H9 (cell line): Measurements from ENCODE around the gene BHLHE23. TPM values are rescaled to one million over a fixed set of nuclear protein-coding genes. Genes with fewer than 3 reads are reported as not detected.

Source experiments
- DNase-seq: peaks from one replicate; pipeline ENCODE4 v3.0.0-alpha.2; 2017
- H2AFZ ChIP-seq: one replicate; pipeline ENCODE4 v1.6.1; 2013; ENCODE audit warnings: mild to moderate bottlenecking, low read length, control low read depth, moderate library complexity
- H2AK5ac ChIP-seq: 2 replicates; pipeline ENCODE4 v1.6.1; 2013; ENCODE audit warnings: low read length, control low read depth, mixed read lengths; ENCODE audit not compliant: insufficient read length
- H2BK120ac ChIP-seq: one replicate; pipeline ENCODE4 v1.6.1; 2013; ENCODE audit warnings: low read depth, mild to moderate bottlenecking, low read length, control low read depth, inconsistent platforms; ENCODE audit not compliant: poor library complexity, severe bottlenecking
- H2BK12ac ChIP-seq: 2 replicates; pipeline ENCODE4 v1.6.1; 2013; ENCODE audit warnings: low read length, control low read depth, mixed read lengths, low read depth; ENCODE audit not compliant: insufficient read length
- H2BK15ac ChIP-seq: 2 replicates; pipeline ENCODE4 v1.6.1; 2013; ENCODE audit warnings: low read depth, low read length, control low read depth
- H2BK20ac ChIP-seq: one replicate; pipeline ENCODE4 v1.6.1; 2013; ENCODE audit warnings: low read depth, mild to moderate bottlenecking, low read length, control low read depth, inconsistent platforms; ENCODE audit not compliant: poor library complexity, severe bottlenecking
- H2BK5ac ChIP-seq: 2 replicates; pipeline ENCODE4 v1.6.1; 2013; ENCODE audit warnings: low read length, control low read depth, mixed read lengths; ENCODE audit not compliant: insufficient read length
- H3K14ac ChIP-seq: 2 replicates; pipeline ENCODE4 v1.6.1; 2013; ENCODE audit warnings: low read length, control low read depth; ENCODE audit not compliant: insufficient read depth
- H3K18ac ChIP-seq: 2 replicates; pipeline ENCODE4 v1.6.1; 2013; ENCODE audit warnings: low read depth, mild to moderate bottlenecking, mixed read lengths, low read length, control low read depth; ENCODE audit not compliant: insufficient read length
- H3K23ac ChIP-seq: 2 replicates; pipeline ENCODE4 v1.6.1; 2013; ENCODE audit warnings: low read length, control low read depth, mixed read lengths, low read depth; ENCODE audit not compliant: insufficient read length
- H3K23me2 ChIP-seq: 2 replicates; pipeline ENCODE4 v1.6.1; 2013; ENCODE audit warnings: low read depth, mild to moderate bottlenecking, mixed read lengths, low read length, control low read depth; ENCODE audit not compliant: insufficient read length, poor library complexity, severe bottlenecking
- H3K27ac ChIP-seq: 2 replicates; pipeline ENCODE4 v1.5.1; 2013; ENCODE audit warnings: low read length, control low read depth, mixed read lengths, low read depth; ENCODE audit not compliant: insufficient read length
- H3K27me3 ChIP-seq: 2 replicates; pipeline ENCODE4 v1.6.1; 2013; ENCODE audit warnings: low read length, control low read depth, inconsistent platforms; ENCODE audit not compliant: insufficient read depth
- H3K4ac ChIP-seq: 2 replicates; pipeline ENCODE4 v1.6.1; 2013; ENCODE audit warnings: low read depth, mild to moderate bottlenecking, control low read depth, inconsistent platforms, low read length, moderate library complexity
- H3K4me1 ChIP-seq: 2 replicates; pipeline ENCODE4 v1.6.1; 2013; ENCODE audit warnings: low read length, control low read depth, inconsistent platforms; ENCODE audit not compliant: insufficient read depth
- H3K4me2 ChIP-seq: 2 replicates; pipeline ENCODE4 v1.6.1; 2013; ENCODE audit warnings: low read length, control low read depth, mixed read lengths; ENCODE audit not compliant: insufficient read length, insufficient read depth
- H3K56ac ChIP-seq: 2 replicates; pipeline ENCODE4 v1.6.1; 2013; ENCODE audit warnings: low read depth, mild to moderate bottlenecking, mixed read lengths, low read length, control low read depth; ENCODE audit not compliant: insufficient read length
- H3K79me1 ChIP-seq: 2 replicates; pipeline ENCODE4 v1.6.1; 2013; ENCODE audit warnings: low read depth, mild to moderate bottlenecking, moderate library complexity, low read length, control low read depth, inconsistent platforms; ENCODE audit not compliant: insufficient read depth, poor library complexity, severe bottlenecking
- H3K79me2 ChIP-seq: 2 replicates; pipeline ENCODE4 v1.6.1; 2013; ENCODE audit warnings: low read length, control low read depth, inconsistent platforms; ENCODE audit not compliant: insufficient read depth
- H3K9ac ChIP-seq: 2 replicates; pipeline ENCODE4 v1.6.1; 2013; ENCODE audit warnings: low read length, control low read depth, mixed read lengths; ENCODE audit not compliant: insufficient read length; ENCODE audit errors: extremely low read depth
- H3K9me3 ChIP-seq: one replicate; pipeline ENCODE4 v1.6.1; 2013; ENCODE audit warnings: low read depth, low read length, inconsistent platforms; ENCODE audit not compliant: control insufficient read depth
- H3T11ph ChIP-seq: one replicate; pipeline ENCODE4 v1.6.1; 2013; ENCODE audit warnings: mild to moderate bottlenecking, low read length, control low read depth, inconsistent platforms
- H4K20me1 ChIP-seq: one replicate; pipeline ENCODE4 v1.6.1; 2013; ENCODE audit not compliant: control insufficient read depth, insufficient read length, insufficient read depth
- H4K5ac ChIP-seq: 2 replicates; pipeline ENCODE4 v1.6.1; 2013; ENCODE audit warnings: low read depth, mild to moderate bottlenecking, mixed read lengths, low read length, control low read depth; ENCODE audit not compliant: insufficient read length
- H4K8ac ChIP-seq: replicated peaks from 2 replicates; pipeline ENCODE4 v1.6.1; 2013; ENCODE audit warnings: low read length, control low read depth, mixed read lengths, low read depth; ENCODE audit not compliant: insufficient read length
- H4K91ac ChIP-seq: 2 replicates; pipeline ENCODE4 v1.6.1; 2013; ENCODE audit warnings: low read depth, mild to moderate bottlenecking, moderate library complexity, mixed read lengths, low read length, control low read depth; ENCODE audit not compliant: insufficient read length
- H3K27ac Mint-ChIP-seq, 3 experiments: 2 replicates in 2 of 3; 3 replicates in 1 of 3; pipeline ENCODE4 v1.8.0; 2020 to 2021; ENCODE audit warnings: mixed read lengths in 3 of 3, mild to moderate bottlenecking in 1 of 3, moderate library complexity in 1 of 3
- H3K27me3 Mint-ChIP-seq: 2 replicates; pipeline ENCODE4 v1.8.0; 2021; ENCODE audit warnings: low read depth, mild to moderate bottlenecking, moderate library complexity, mixed read lengths
- H3K36me3 Mint-ChIP-seq, 3 experiments: 2 replicates in 2 of 3; 3 replicates in 1 of 3; pipeline ENCODE4 v1.8.0; 2020 to 2021; ENCODE audit warnings: low read depth in 3 of 3, mixed read lengths in 3 of 3; ENCODE audit not compliant: insufficient read depth in 1 of 3
- H3K4me1 Mint-ChIP-seq, 2 experiments: 2 replicates each; pipeline ENCODE4 v1.8.0; 2020; ENCODE audit warnings: mixed read lengths in 2 of 2
- H3K4me3 Mint-ChIP-seq, 2 experiments: 2 replicates in 1 of 2; 3 replicates in 1 of 2; pipeline ENCODE4 v1.8.0; 2020 to 2021; ENCODE audit warnings: mild to moderate bottlenecking in 2 of 2, mixed read lengths in 2 of 2, moderate library complexity in 1 of 2
- H3K9me3 Mint-ChIP-seq, 2 experiments: 2 replicates in 1 of 2; 3 replicates in 1 of 2; pipeline ENCODE4 v1.8.0; 2020; ENCODE audit warnings: mild to moderate bottlenecking in 2 of 2, mixed read lengths in 2 of 2, moderate library complexity in 1 of 2
- CTCF ChIP-seq: fragments of 200-600 bp; sonication (generic); conservative IDR thresholded peaks from 3 replicates; pipeline ENCODE4 v1.8.0; 2021; ENCODE audit warnings: antibody characterized with exemption, mild to moderate bottlenecking
- WGBS: extraction: QIAGEN DNeasy Blood & Tissue Kit; methylation state at CpG from one replicate; pipeline ENCODE4 v1.1.7; 2013; ENCODE audit warnings: missing lambda C conversion rate, low lambda C conversion rate, mixed read lengths; ENCODE audit not compliant: insufficient read length; ENCODE audit errors: extremely low coverage; 5-methylcytosine and 5-hydroxymethylcytosine counted together
- total RNA-seq: library from RNA; stranded (reverse); gene quantifications from 2 replicates; pipeline ENCODE4 v1.2.1, GENCODE V29; 2021

BHLHE23 gene
- total RNA-seq, 1 experiment from 2014 or later: 0.35 TPM

DNA sequence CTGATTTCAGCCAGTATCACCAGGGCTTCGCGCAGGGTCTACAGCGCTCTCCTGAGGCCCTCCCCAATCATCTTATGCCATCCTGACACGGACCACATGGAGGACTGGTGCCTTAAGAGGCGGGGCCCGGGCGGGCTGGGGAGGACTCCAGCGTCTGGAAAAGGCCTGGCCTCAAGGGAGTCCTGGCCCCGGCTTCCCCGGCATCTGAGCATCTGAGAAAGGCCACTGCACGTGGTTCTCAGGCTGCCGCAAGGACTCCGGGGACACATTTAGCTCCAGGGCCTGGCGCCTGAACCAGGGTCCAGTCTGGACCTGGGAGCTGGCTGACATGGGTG is 21.4 kb downstream of the BHLHE23 start:
- TF ChIP-seq CTCF: no peak
- no peaks in the 10 kb centered on the region for H3K27me3 ChIP-seq
- no CpG with 5 or more reads among the region's 14 CpGs for WGBS
- H3K27ac ChIP-seq: no peak overlapping the region
- no peak for DNase-seq
- no peaks in the 10 kb centered on the region for H3K23me2 ChIP-seq
- no peak overlapping the region for H3K4me2 ChIP-seq
- H3K9ac ChIP-seq: no peak overlapping the region
- H2BK12ac ChIP-seq: no peak overlapping the region
- no peak overlapping the region for H2BK5ac ChIP-seq
- H3K4ac ChIP-seq: no peak overlapping the region
- no peak overlapping the region for H3K18ac ChIP-seq
- H2BK120ac ChIP-seq: no peak overlapping the region
- Mint-ChIP-seq H3K27ac (no peak overlapping the region), H3K4me3 (no peak overlapping the region), H3K27me3 (peaks cover 30% of the 10 kb centered on the region), H3K36me3 (no peaks in the 10 kb centered on the region), H3K9me3 (no peaks in the 10 kb centered on the region), H3K4me1 (peaks cover 17 to 50% of the 10 kb centered on the region in 2 experiments)
- H2BK15ac ChIP-seq: no peak overlapping the region
- H3K14ac ChIP-seq: no peak overlapping the region; the same call in 1 of the 2 replicates
- H3K4me1 ChIP-seq: peaks cover 6% of the 10 kb centered on the region; the same call in 1 of the 2 replicates
- H3K56ac ChIP-seq: no peak overlapping the region
- H4K8ac ChIP-seq: no peak overlapping the region
- H4K5ac ChIP-seq: no peak overlapping the region
- no peak overlapping the region for H2AK5ac ChIP-seq
- H4K20me1 ChIP-seq: no peaks in the 10 kb centered on the region
- no peak overlapping the region for H3K23ac ChIP-seq
- H4K91ac ChIP-seq: no peak overlapping the region
- H3K79me2 ChIP-seq: no peaks in the 10 kb centered on the region
- no peaks in the 10 kb centered on the region for H3K79me1 ChIP-seq
- no peak overlapping the region for H2BK20ac ChIP-seq
- H2AFZ ChIP-seq: no peak overlapping the region
- H3K9me3 ChIP-seq: no peaks in the 10 kb centered on the region
- no peak overlapping the region for H3T11ph ChIP-seq
